H1 (cell line): Measurements from ENCODE around the gene TASOR2. TPM values are rescaled to one million over a fixed set of nuclear protein-coding genes. Genes with fewer than 3 reads are reported as not detected.

Experiments
- CTCF ChIA-PET: fragments of 300-600 bp; sonication (Branson Sonifier 250); formaldehyde crosslinking; loops from one replicate; lab custom pipeline; 2021; ENCODE audit not compliant: partially characterized antibody; lab: Charles Lee
- POLR2A ChIA-PET: fragments of 300-600 bp; sonication (Branson Sonifier 250); formaldehyde crosslinking; loops from one replicate; lab custom pipeline; 2021; ENCODE audit warnings: inconsistent platforms; ENCODE audit not compliant: partially characterized antibody; lab: Charles Lee
- DNase-seq, 2 experiments: peaks; one replicate each; pipeline versions ENCODE4 v3.0.0 to v3.0.0-alpha.2; 2010 to 2022; ENCODE audit warnings: low spot score in 2 of 2, low read depth in 1 of 2, mixed read lengths in 1 of 2
- FAIRE-seq: peaks from 2 replicates; lab custom pipeline; 2011; peaks lifted over from hg19 to GRCh38; lab: Jason Lieb, UNC
- H2AFZ ChIP-seq: 2 replicates; pipeline ENCODE4 v1.8.1; 2012; ENCODE audit warnings: low read length, inconsistent platforms
- H2AK5ac ChIP-seq: 2 replicates; pipeline ENCODE4 v1.6.1; 2013; ENCODE audit warnings: low read depth, low read length
- H2BK120ac ChIP-seq: replicated peaks from 2 replicates; pipeline ENCODE3; 2013; ENCODE audit warnings: low read depth, low read length, inconsistent platforms
- H2BK12ac ChIP-seq: 2 replicates; pipeline ENCODE4 v1.6.1; 2013; ENCODE audit warnings: low read depth, low read length
- H2BK15ac ChIP-seq: 2 replicates; pipeline ENCODE4 v1.6.1; 2013; ENCODE audit warnings: low read length
- H2BK20ac ChIP-seq: 2 replicates; pipeline ENCODE4 v1.6.1; 2013; ENCODE audit warnings: low read length
- H2BK5ac ChIP-seq: 2 replicates; pipeline ENCODE4 v1.6.1; 2013; ENCODE audit warnings: low read depth, low read length
- H3K14ac ChIP-seq: 2 replicates; pipeline ENCODE4 v1.6.1; 2013; ENCODE audit warnings: inconsistent platforms; ENCODE audit not compliant: insufficient read length
- H3K18ac ChIP-seq: 2 replicates; pipeline ENCODE4 v1.6.1; 2013; ENCODE audit warnings: low read length; ENCODE audit errors: extremely low read depth
- H3K23ac ChIP-seq: 2 replicates; pipeline ENCODE4 v1.6.1; 2013; ENCODE audit warnings: inconsistent platforms; ENCODE audit not compliant: insufficient read length
- H3K23me2 ChIP-seq: 2 replicates; pipeline ENCODE4 v1.6.1; 2013; ENCODE audit warnings: low read depth, low read length
- H3K27ac ChIP-seq: 2 replicates; pipeline ENCODE4 v1.6.1; 2011; ENCODE audit warnings: low read depth, low read length, inconsistent platforms
- H3K27me3 ChIP-seq, 4 experiments: replicated peaks in 1 of 4; 1 replicate in 1 of 4; 2 replicates in 3 of 4; pipeline versions ENCODE4 v1.6.1 to v1.8.1; 2011 to 2013; ENCODE audit warnings: low read length in 3 of 4, mild to moderate bottlenecking in 3 of 4, inconsistent platforms in 2 of 4, mixed read lengths in 2 of 4, moderate library complexity in 1 of 4; ENCODE audit not compliant: control insufficient read depth in 3 of 4, insufficient read depth in 3 of 4; ENCODE audit errors: extremely low read depth in 1 of 4
- H3K36me3 ChIP-seq, 4 experiments: 2 replicates each; pipeline versions ENCODE4 v1.6.1 to v1.8.1; 2011 to 2013; ENCODE audit warnings: mild to moderate bottlenecking in 4 of 4, low read length in 3 of 4, moderate library complexity in 2 of 4, control low read depth in 1 of 4, inconsistent platforms in 1 of 4; ENCODE audit not compliant: insufficient read depth in 4 of 4, control insufficient read depth in 2 of 4
- H3K4ac ChIP-seq: replicated peaks from 2 replicates; pipeline ENCODE3; 2013; ENCODE audit warnings: low read length, low read depth, mixed read lengths, inconsistent platforms; ENCODE audit not compliant: insufficient read length
- H3K4me1 ChIP-seq, 4 experiments: replicated peaks in 1 of 4; 1 replicate in 1 of 4; 2 replicates in 3 of 4; pipeline versions ENCODE4 v1.6.1 to v1.8.1; 2011 to 2013; ENCODE audit warnings: low read length in 3 of 4, inconsistent platforms in 2 of 4, mixed read lengths in 1 of 4; ENCODE audit not compliant: insufficient read depth in 4 of 4, control insufficient read depth in 3 of 4
- H3K4me2 ChIP-seq, 2 experiments: 2 replicates each; pipeline versions ENCODE4 v1.6.1 to v1.8.1; 2011 to 2013; ENCODE audit warnings: low read depth in 2 of 2, low read length in 2 of 2, control low read depth in 1 of 2, inconsistent platforms in 1 of 2, mild to moderate bottlenecking in 1 of 2; ENCODE audit not compliant: insufficient read depth in 1 of 2
- H3K4me3 ChIP-seq, 4 experiments: fragments of 200-600, 300-600 bp in 1 of 4; sonication (generic), shearing (Covaris generic), sonication (Bioruptor Twin) in 1 of 4; 2 replicates each; pipeline versions ENCODE4 v1.5.1 to v1.8.1; 2011 to 2016; ENCODE audit warnings: low read length in 4 of 4, low read depth in 3 of 4, control low read depth in 2 of 4, inconsistent platforms in 2 of 4, mild to moderate bottlenecking in 2 of 4, mixed read lengths in 1 of 4, moderate library complexity in 1 of 4; ENCODE audit not compliant: insufficient read depth in 2 of 4; ENCODE audit errors: extremely low read depth in 1 of 4
- H3K56ac ChIP-seq: replicated peaks from 2 replicates; pipeline ENCODE3; 2013; ENCODE audit warnings: low read depth, mild to moderate bottlenecking, mixed read lengths, low read length, inconsistent platforms; ENCODE audit not compliant: insufficient read length
- H3K79me1 ChIP-seq: 2 replicates; pipeline ENCODE4 v1.6.1; 2013; ENCODE audit warnings: low read depth, low read length, control low read depth
- H3K79me2 ChIP-seq, 2 experiments: 2 replicates each; pipeline versions ENCODE4 v1.6.1 to v1.8.1; 2012 to 2013; ENCODE audit warnings: low read length in 2 of 2, mild to moderate bottlenecking in 2 of 2, inconsistent platforms in 1 of 2; ENCODE audit not compliant: insufficient read depth in 2 of 2, control insufficient read depth in 1 of 2
- H3K9ac ChIP-seq, 4 experiments: replicated peaks in 1 of 4; 1 replicate in 1 of 4; 2 replicates in 3 of 4; pipeline versions ENCODE4 v1.6.1 to v1.8.1; 2011 to 2013; ENCODE audit warnings: low read depth in 3 of 4, low read length in 3 of 4, control low read depth in 2 of 4, mild to moderate bottlenecking in 2 of 4, moderate library complexity in 2 of 4, inconsistent platforms in 1 of 4; ENCODE audit errors: extremely low read depth in 1 of 4
- H3K9me3 ChIP-seq, 2 experiments: 2 replicates each; pipeline versions ENCODE4 v1.6.1 to v1.8.1; 2012 to 2013; ENCODE audit warnings: mild to moderate bottlenecking in 2 of 2, moderate library complexity in 2 of 2, control low read depth in 1 of 2, inconsistent platforms in 1 of 2, low read depth in 1 of 2, low read length in 1 of 2, mixed read lengths in 1 of 2; ENCODE audit not compliant: insufficient read depth in 2 of 2
- H4K20me1 ChIP-seq, 2 experiments: replicated peaks in 1 of 2; 2 replicates each; pipeline versions ENCODE3 to v1.8.1; 2011 to 2013; ENCODE audit warnings: inconsistent platforms in 2 of 2, low read length in 2 of 2, mild to moderate bottlenecking in 1 of 2; ENCODE audit not compliant: insufficient read depth in 2 of 2, control insufficient read depth in 1 of 2
- H4K5ac ChIP-seq: 2 replicates; pipeline ENCODE4 v1.6.1; 2013; ENCODE audit warnings: low read length, low read depth, mixed read lengths, inconsistent platforms; ENCODE audit not compliant: insufficient read length
- H4K8ac ChIP-seq: 2 replicates; pipeline ENCODE4 v1.8.0; 2013; ENCODE audit warnings: mild to moderate bottlenecking, moderate library complexity, low read length, inconsistent platforms; ENCODE audit not compliant: insufficient read depth; ENCODE audit errors: extremely low read depth
- H4K91ac ChIP-seq: replicated peaks from 2 replicates; pipeline ENCODE3; 2013; ENCODE audit warnings: low read length, mixed read lengths, inconsistent platforms; ENCODE audit not compliant: insufficient read length
- ASH2L ChIP-seq: fragments of 200-600, 300-600 bp; sonication (generic); IDR thresholded peaks from one replicate; pipeline ENCODE4 v1.7.1; 2017; ENCODE audit warnings: low read length
- CEBPB ChIP-seq: IDR thresholded peaks from 2 replicates; pipeline ENCODE4 v1.6.1; 2012; ENCODE audit warnings: low read depth, low read length
- CTBP2 ChIP-seq: IDR thresholded peaks from 2 replicates; pipeline ENCODE4 v1.7.0; 2011; ENCODE audit warnings: borderline replicate concordance, mild to moderate bottlenecking, moderate library complexity, mixed read lengths, low read length; ENCODE audit not compliant: insufficient read depth, insufficient read length
- HDAC2 ChIP-seq, 2 experiments: fragments of 300-600 bp in 1 of 2; sonication (generic) in 1 of 2; IDR thresholded peaks; 2 replicates each; pipeline ENCODE4 v1.6.1; 2011 to 2012; ENCODE audit warnings: low read depth in 2 of 2, low read length in 2 of 2, mild to moderate bottlenecking in 2 of 2, moderate library complexity in 2 of 2, borderline replicate concordance in 1 of 2, inconsistent platforms in 1 of 2
- SP2 ChIP-seq: IDR thresholded peaks from 2 replicates; pipeline ENCODE4 v1.6.1; 2012; ENCODE audit warnings: mild to moderate bottlenecking, low read length, inconsistent platforms
- TEAD4 ChIP-seq: IDR thresholded peaks from 2 replicates; pipeline ENCODE4 v1.6.1; 2012; ENCODE audit warnings: low read depth, low read length, inconsistent platforms, mixed read lengths
- WGBS, 2 experiments: shearing (Covaris generic) in 1 of 2; methylation state at CpG; one replicate each; pipeline versions ENCODE4 v1.1.6 to v1.1.7; 2013 to 2015; ENCODE audit warnings: low lambda C conversion rate in 2 of 2, mixed read lengths in 2 of 2, inconsistent platforms in 1 of 2, low coverage in 1 of 2, missing lambda C conversion rate in 1 of 2; ENCODE audit not compliant: insufficient replicate concordance in 2 of 2, insufficient coverage in 1 of 2, insufficient read length in 1 of 2; ENCODE audit errors: extremely low coverage in 1 of 2, missing lambda C conversion rate in 1 of 2; 5-methylcytosine and 5-hydroxymethylcytosine counted together
- polyA plus RNA-seq, 7 experiments: library from polyadenylated mRNA; depleted of rRNA in 3 of 7; stranded (reverse) in 5 of 7; unstranded in 2 of 7; fragments of >200 nt in 5 of 7; fragments of 200-250 nt in 2 of 7; gene quantifications; 1 replicate in 5 of 7; 2 replicates in 1 of 7; 4 replicates in 1 of 7; pipeline versions ENCODE4 v1.2.1 to v1.2.3, GENCODE V29; 2011 to 2013; ENCODE audit warnings: missing spikeins in 2 of 7, mixed read lengths in 2 of 7
- total RNA-seq: library from RNA; stranded (reverse); fragmentation: NEBNext Ultra II Directional; extraction: Animal tissue kit (Norgen Biotek cat#: 25700); gene quantifications from 2 replicates; pipeline ENCODE4 v1.2.1, GENCODE V29; 2021
- TF ChIP-seq, protein P1 (sequence below): IDR thresholded peaks from 2 replicates; pipeline ENCODE4 v1.6.1; 2011; ENCODE audit warnings: low read depth, mild to moderate bottlenecking, low read length; ENCODE audit not compliant: insufficient read depth

TASOR2 gene
- total and polyA plus RNA-seq, 2 of the 8 experiments (the other 6 are each of a cell fraction or from before 2014, with no cell fraction given): 13.1 to 74.9 TPM

DNA sequence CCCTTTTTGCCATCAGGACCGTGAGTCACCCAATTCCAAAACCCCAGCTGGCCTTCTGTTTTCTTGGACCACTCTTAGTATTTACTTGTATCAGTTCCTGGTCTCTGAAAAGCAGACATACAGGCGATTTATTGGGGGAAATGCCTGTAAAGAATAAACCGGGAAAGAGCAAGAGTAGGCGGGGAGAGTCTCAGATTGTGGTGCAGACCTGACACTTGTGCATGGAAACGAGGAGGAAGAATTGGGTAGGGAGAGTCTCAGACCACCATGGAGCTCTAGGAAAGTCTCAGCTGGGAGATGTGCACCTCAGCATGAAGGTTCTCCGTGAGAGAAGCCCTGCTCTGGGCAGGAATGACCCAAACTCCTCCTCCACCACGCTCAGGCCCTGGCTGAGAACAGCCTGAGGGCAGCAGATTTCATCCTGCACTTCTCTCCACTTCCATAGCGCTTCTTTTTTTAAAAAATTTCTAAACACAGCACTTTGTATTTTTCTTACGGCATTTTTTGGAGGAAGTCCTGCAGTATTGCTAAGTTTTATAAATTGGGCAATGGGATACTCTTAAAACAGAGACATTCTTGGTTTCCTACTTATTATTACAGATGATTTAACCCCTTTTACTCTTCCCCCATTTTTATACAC is 6.1 kb upstream of the TASOR2 start:
- H4K8ac ChIP-seq: no peak overlapping the region
- 77% methylated on average over 9 of the region's 9 CpGs; no CpG with 5 or more reads in 1 of the 2 experiments for WGBS, 2 experiments
- H3K79me2 ChIP-seq: no peaks in the 10 kb centered on the region
- H2BK20ac ChIP-seq: no peak overlapping the region
- H3K27ac ChIP-seq: no peak overlapping the region
- H3K23me2 ChIP-seq: no peaks in the 10 kb centered on the region
- H2BK12ac ChIP-seq: no peak overlapping the region
- no peak overlapping the region for H3K4me3 ChIP-seq
- no peak overlapping the region for H3K56ac ChIP-seq
- no peak overlapping the region for H4K91ac ChIP-seq
- H4K20me1 ChIP-seq: no peaks in the 10 kb centered on the region
- no peak overlapping the region for H2AK5ac ChIP-seq
- H3K4me2 ChIP-seq: no peak overlapping the region
- peaks cover 0 to 19% (median 2%) of the 10 kb centered on the region in 4 experiments; a peak in 4 of 7 replicates for H3K27me3 ChIP-seq
- FAIRE-seq: no peak
- H3K9ac ChIP-seq: no peak overlapping the region
- H3K18ac ChIP-seq: no peak overlapping the region
- no peak overlapping the region for H2BK15ac ChIP-seq
- TF ChIP-seq CEBPB (no peak), CTBP2 (no peak), TEAD4 (no peak), HDAC2 (IDR thresholded peaks at IDR 0.05; ENCODE audit: borderline replicate concordance in 1 of 2, low read depth in 2 of 2, low read length in 2 of 2) (no peak), SP2 (no peak), ASH2L (no peak)
- TF ChIP-seq, protein P1, sequence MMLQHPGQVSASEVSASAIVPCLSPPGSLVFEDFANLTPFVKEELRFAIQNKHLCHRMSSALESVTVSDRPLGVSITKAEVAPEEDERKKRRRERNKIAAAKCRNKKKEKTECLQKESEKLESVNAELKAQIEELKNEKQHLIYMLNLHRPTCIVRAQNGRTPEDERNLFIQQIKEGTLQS: no peak
- TF ChIP-seq, all 59 proteins: peak for 0
- Histone ChIP-seq H3K14ac (no peak overlapping the region), H3K36me3 (no peaks in the 10 kb centered on the region), H3K9me3 (peaks cover 0 to 5% of the 10 kb centered on the region in 2 experiments; a peak in 2 of 4 replicates), H3K4ac (no peak overlapping the region), H2BK120ac (no peak overlapping the region), H4K5ac (no peak overlapping the region), H3K23ac (no peak overlapping the region), H2BK5ac (no peak overlapping the region), H3K79me1 (no peaks in the 10 kb centered on the region), H2AFZ (peak overlapping the region; percentile 50; the same call in 1 of the 2 replicates), H3K4me1 (no peaks in the 10 kb centered on the region)
- DNase-seq: no peak
- CTCF ChIA-PET: interaction anchor here (0.7 to 2.2 kb wide), 2 partner anchors 10 to 49 kb away, joined by 3 to 11 read pairs; no protein-coding TSS in a partner anchor
- POLR2A ChIA-PET: interaction anchor here (1.4 kb wide), 1 partner anchor 11 kb away, joined by 3 read pairs; no protein-coding TSS in a partner anchor
